ENCODE measurements around the gene PTGER1.
A peak's percentile ranks its signal among the peaks of the same experiment; 100 is the strongest.
"Not testable (repeated sequence)": the region's sequence is repeated elsewhere in the genome, so short reads cannot be mapped to it uniquely, and the experiment has no call there.

The PTGER1 gene

DNA sequence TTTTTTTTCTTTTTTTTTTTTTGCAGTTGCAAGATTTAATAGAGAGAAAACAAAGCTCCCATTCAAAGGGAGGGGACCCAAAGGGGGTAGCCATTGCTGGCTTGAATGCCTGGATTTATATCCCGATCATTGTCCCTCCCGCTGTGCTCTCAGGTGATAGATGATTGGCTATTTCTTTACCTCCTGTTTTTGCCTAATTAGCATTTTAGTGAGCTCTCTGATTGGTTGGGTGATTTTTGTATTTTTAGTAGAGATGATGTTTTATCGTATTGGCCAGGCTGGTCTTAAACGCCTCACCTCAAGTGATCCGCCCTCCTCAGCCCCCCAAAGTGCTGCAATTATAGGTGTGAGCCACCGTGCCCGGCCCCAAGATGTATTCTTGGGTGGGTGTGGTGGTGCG, 29.4 kb upstream of the PTGER1 start:
- not testable (repeated sequence) for H3K4ac ChIP-seq (ENCODE audit: low read depth in 1 of 2, low read length in 2 of 2); H3K27ac ChIP-seq (ENCODE audit: low read length, poor library complexity, severe bottlenecking); H2BK12ac ChIP-seq (ENCODE audit: low read length in 2 of 2); H2AFZ ChIP-seq (ENCODE audit: low read depth, low read length); H3K23ac ChIP-seq (ENCODE audit: low read length in 2 of 2); DNase-seq; H3K9me3 ChIP-seq (ENCODE audit: control insufficient read depth, low read length); H3K79me1 ChIP-seq (replicated peaks; ENCODE audit: low read length, poor library complexity, severe bottlenecking); H3K14ac ChIP-seq (ENCODE audit: low read length in 2 of 2); H3K9ac ChIP-seq (ENCODE audit: low read length); H2BK120ac ChIP-seq (ENCODE audit: low read depth, low read length); H3K27me3 ChIP-seq (ENCODE audit: control insufficient read depth in 1 of 2, insufficient read depth in 1 of 2, low read length in 2 of 2); H3K36me3 ChIP-seq (ENCODE audit: control insufficient read depth in 1 of 2, insufficient read depth in 2 of 2, low read depth in 1 of 2, low read length in 2 of 2); H2BK15ac ChIP-seq (ENCODE audit: low read depth, poor library complexity, severe bottlenecking); H2BK5ac ChIP-seq (ENCODE audit: low read depth, low read length, poor library complexity, severe bottlenecking); H4K8ac ChIP-seq (ENCODE audit: low read length); H4K91ac ChIP-seq (ENCODE audit: low read length); H3K4me2 ChIP-seq (ENCODE audit: low read length, poor library complexity, severe bottlenecking); H3K4me3 ChIP-seq (ENCODE audit: insufficient read depth in 1 of 2, low read depth in 1 of 2, low read length in 2 of 2); H3K18ac ChIP-seq (ENCODE audit: low read depth in 1 of 2, low read length in 2 of 2); H2AK5ac ChIP-seq (ENCODE audit: low read length, severe bottlenecking)
- H3K4me1 ChIP-seq (ENCODE audit: control insufficient read depth, insufficient read depth, low read depth, low read length) = peaks cover 18% of the 10 kb centered on the region
- 88% methylated on average over 8 of the region's 8 CpGs for WGBS

DNA sequence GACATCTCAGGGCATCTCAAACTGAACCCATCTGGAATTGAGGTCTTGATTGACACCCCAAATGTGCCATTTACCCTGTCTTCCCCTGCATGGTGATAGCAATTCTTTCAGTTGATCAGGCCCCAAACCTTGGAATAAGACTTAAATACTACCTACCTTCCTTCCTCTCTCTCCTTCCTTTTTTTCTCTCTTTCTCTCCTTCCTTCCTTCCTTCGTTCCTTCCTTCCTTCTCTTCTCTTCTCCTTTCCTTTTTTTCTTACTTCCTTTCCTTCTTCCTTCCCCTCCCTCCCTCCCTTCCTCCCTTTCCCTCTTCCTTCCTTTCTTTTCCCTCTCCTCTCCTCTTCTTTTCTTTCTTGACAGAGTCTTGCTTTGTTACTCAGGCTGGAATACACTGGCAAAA, 28.1 kb upstream of the PTGER1 start:
- no peak overlapping the region for H3K27ac ChIP-seq (ENCODE audit: low read length, poor library complexity, severe bottlenecking)
- no peak overlapping the region for H3K4me3 ChIP-seq (ENCODE audit: insufficient read depth in 1 of 2, low read depth in 1 of 2, low read length in 2 of 2)
- no peak overlapping the region for H2BK5ac ChIP-seq (ENCODE audit: low read depth, low read length, poor library complexity, severe bottlenecking)
- H3K9me3 ChIP-seq (ENCODE audit: control insufficient read depth, low read length) = no peaks in the 10 kb centered on the region
- no peak overlapping the region for H2AFZ ChIP-seq (ENCODE audit: low read depth, low read length)
- H4K8ac ChIP-seq (ENCODE audit: low read length) = no peak overlapping the region
- H3K14ac ChIP-seq (ENCODE audit: low read length in 2 of 2) = no peak overlapping the region
- no peak overlapping the region for H3K4ac ChIP-seq (ENCODE audit: low read depth in 1 of 2, low read length in 2 of 2)
- H2BK12ac ChIP-seq (ENCODE audit: low read length in 2 of 2) = no peak overlapping the region
- no peak overlapping the region for H2AK5ac ChIP-seq (ENCODE audit: low read length, severe bottlenecking)
- H3K23ac ChIP-seq (ENCODE audit: low read length in 2 of 2) = no peak overlapping the region
- no peak overlapping the region for H3K9ac ChIP-seq (ENCODE audit: low read length)
- no peak for DNase-seq
- H2BK120ac ChIP-seq (ENCODE audit: low read depth, low read length) = no peak overlapping the region
- WGBS = 75% methylated on average over 1 of the region's 1 CpG
- H3K4me1 ChIP-seq (ENCODE audit: control insufficient read depth, insufficient read depth, low read depth, low read length) = peaks cover 18% of the 10 kb centered on the region
- no peaks in the 10 kb centered on the region for H3K36me3 ChIP-seq (ENCODE audit: control insufficient read depth in 1 of 2, insufficient read depth in 2 of 2, low read depth in 1 of 2, low read length in 2 of 2)
- H3K79me1 ChIP-seq (replicated peaks; ENCODE audit: low read length, poor library complexity, severe bottlenecking) = no peaks in the 10 kb centered on the region
- no peak overlapping the region for H3K4me2 ChIP-seq (ENCODE audit: low read length, poor library complexity, severe bottlenecking)
- no peak overlapping the region for H2BK15ac ChIP-seq (ENCODE audit: low read depth, poor library complexity, severe bottlenecking)
- H4K91ac ChIP-seq (ENCODE audit: low read length) = no peak overlapping the region
- no peaks in the 10 kb centered on the region for H3K27me3 ChIP-seq (ENCODE audit: control insufficient read depth in 1 of 2, insufficient read depth in 1 of 2, low read length in 2 of 2)
- H3K18ac ChIP-seq (ENCODE audit: low read depth in 1 of 2, low read length in 2 of 2) = no peak overlapping the region

DNA sequence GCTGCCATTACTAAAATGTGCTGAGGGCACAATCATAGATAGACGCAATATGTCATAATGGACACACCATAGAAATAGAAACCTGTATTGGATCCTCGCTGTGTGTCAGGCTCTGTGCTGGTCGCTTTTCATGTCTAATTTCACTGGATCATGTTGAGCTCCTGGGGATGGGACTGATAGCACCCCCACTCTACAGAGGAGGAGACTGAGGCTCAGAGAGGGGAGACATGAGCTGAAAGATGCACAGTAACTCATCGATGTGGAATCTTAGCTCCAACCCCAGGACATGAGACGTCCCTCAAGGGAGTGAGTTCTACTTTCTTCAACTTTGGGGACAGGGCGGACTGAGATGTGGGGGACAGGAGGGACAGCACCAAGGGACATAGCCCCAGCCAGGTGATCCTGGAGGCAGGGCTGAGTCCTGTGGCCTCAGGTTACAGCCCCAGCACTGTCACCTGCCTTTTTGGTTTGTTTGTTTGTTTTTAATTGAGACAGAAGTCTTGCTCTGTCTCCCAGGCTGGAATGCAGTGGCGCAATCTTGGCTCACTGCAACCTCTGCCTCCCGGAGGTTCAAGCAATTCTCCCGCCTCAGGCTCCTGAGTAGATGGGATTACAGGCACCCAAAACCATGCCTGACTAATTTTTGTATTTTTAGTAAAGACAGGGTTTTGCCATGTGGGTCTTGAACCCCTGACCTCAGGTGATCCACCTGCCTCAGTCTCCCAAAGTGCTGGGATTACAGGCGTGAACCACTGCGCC, 27.4 kb upstream of the PTGER1 start:
- 73% methylated on average over 11 of the region's 11 CpGs for WGBS
- Histone ChIP-seq H2BK12ac (ENCODE audit: low read length in 2 of 2) (no peak overlapping the region), H3K9ac (ENCODE audit: low read length) (no peak overlapping the region), H3K14ac (ENCODE audit: low read length in 2 of 2) (no peak overlapping the region), H2AFZ (ENCODE audit: low read depth, low read length) (no peak overlapping the region), H3K18ac (ENCODE audit: low read depth in 1 of 2, low read length in 2 of 2) (no peak overlapping the region), H3K27me3 (ENCODE audit: control insufficient read depth in 1 of 2, insufficient read depth in 1 of 2, low read length in 2 of 2) (no peaks in the 10 kb centered on the region), H3K36me3 (ENCODE audit: control insufficient read depth in 1 of 2, insufficient read depth in 2 of 2, low read depth in 1 of 2, low read length in 2 of 2) (no peaks in the 10 kb centered on the region), H3K4ac (ENCODE audit: low read depth in 1 of 2, low read length in 2 of 2) (no peak overlapping the region), H3K23ac (ENCODE audit: low read length in 2 of 2) (no peak overlapping the region), H4K8ac (ENCODE audit: low read length) (no peak overlapping the region), H3K9me3 (ENCODE audit: control insufficient read depth, low read length) (no peaks in the 10 kb centered on the region), H4K91ac (ENCODE audit: low read length) (no peak overlapping the region), H3K4me2 (ENCODE audit: low read length, poor library complexity, severe bottlenecking) (no peak overlapping the region), H2BK5ac (ENCODE audit: low read depth, low read length, poor library complexity, severe bottlenecking) (no peak overlapping the region), H3K4me3 (ENCODE audit: insufficient read depth in 1 of 2, low read depth in 1 of 2, low read length in 2 of 2) (no peak overlapping the region), H2BK15ac (ENCODE audit: low read depth, poor library complexity, severe bottlenecking) (no peak overlapping the region), H2AK5ac (ENCODE audit: low read length, severe bottlenecking) (no peak overlapping the region), H3K4me1 (ENCODE audit: control insufficient read depth, insufficient read depth, low read depth, low read length) (peaks cover 19% of the 10 kb centered on the region), H3K79me1 (replicated peaks; ENCODE audit: low read length, poor library complexity, severe bottlenecking) (no peaks in the 10 kb centered on the region), H2BK120ac (ENCODE audit: low read depth, low read length) (no peak overlapping the region), H3K27ac (ENCODE audit: low read length, poor library complexity, severe bottlenecking) (no peak overlapping the region)
- no peak for DNase-seq

- Histone ChIP-seq H4K91ac (ENCODE audit: low read length) (peak overlapping the region; percentile 83), H3K18ac (ENCODE audit: low read depth in 1 of 2, low read length in 2 of 2) (peak overlapping the region in 1 of 2 experiments; percentile 13), H3K9ac (ENCODE audit: low read length) (peak overlapping the region; percentile 78), H2BK5ac (ENCODE audit: low read depth, low read length, poor library complexity, severe bottlenecking) (no peak overlapping the region), H3K4me3 (ENCODE audit: insufficient read depth in 1 of 2, low read depth in 1 of 2, low read length in 2 of 2) (peak overlapping the region in 1 of 2 experiments; percentile 48), H4K8ac (ENCODE audit: low read length) (peak overlapping the region; percentile 78), H2BK12ac (ENCODE audit: low read length in 2 of 2) (peak overlapping the region; percentile 62 to 85), H2BK15ac (ENCODE audit: low read depth, poor library complexity, severe bottlenecking) (peak overlapping the region; percentile 62), H3K4me2 (ENCODE audit: low read length, poor library complexity, severe bottlenecking) (no peak overlapping the region), H3K27me3 (ENCODE audit: control insufficient read depth in 1 of 2, insufficient read depth in 1 of 2, low read length in 2 of 2) (no peaks in the 10 kb centered on the region), H3K14ac (ENCODE audit: low read length in 2 of 2) (no peak overlapping the region), H3K36me3 (ENCODE audit: control insufficient read depth in 1 of 2, insufficient read depth in 2 of 2, low read depth in 1 of 2, low read length in 2 of 2) (peaks cover 9 to 10% of the 10 kb centered on the region in 2 experiments), H3K79me1 (replicated peaks; ENCODE audit: low read length, poor library complexity, severe bottlenecking) (peaks cover 4% of the 10 kb centered on the region), H2BK120ac (ENCODE audit: low read depth, low read length) (peak overlapping the region; percentile 86), H2AK5ac (ENCODE audit: low read length, severe bottlenecking) (peak overlapping the region; percentile 56), H3K23ac (ENCODE audit: low read length in 2 of 2) (no peak overlapping the region), H3K4me1 (ENCODE audit: control insufficient read depth, insufficient read depth, low read depth, low read length) (peaks cover 20% of the 10 kb centered on the region), H3K4ac (ENCODE audit: low read depth in 1 of 2, low read length in 2 of 2) (peak overlapping the region; percentile 13 to 78), H3K9me3 (ENCODE audit: control insufficient read depth, low read length) (no peaks in the 10 kb centered on the region), H2AFZ (ENCODE audit: low read depth, low read length) (peak overlapping the region; percentile 8), H3K27ac (ENCODE audit: low read length, poor library complexity, severe bottlenecking) (no peak overlapping the region)
- DNase-seq = no peak
- 76% methylated on average over 6 of the region's 6 CpGs for whole genome bisulfite sequencing
These were observed 22.2 kb upstream of the PTGER1 start for GRCh38 chr19:14497228-14497921.

Data from mesenchymal stem cell (in vitro differentiated cells and primary cell).